Ureter (tissue), 1 donor: ENCODE measurements around the gene PCGF5. TPM values are rescaled to one million over a fixed set of nuclear protein-coding genes. Genes with fewer than 3 reads are reported as not detected.

Experiments used
- DNase-seq: peaks from one replicate; pipeline ENCODE4 v3.0.0-alpha.2; 2020; ENCODE audit warnings: low spot score
- total RNA-seq: library from RNA; stranded (reverse); gene quantifications from one replicate; pipeline ENCODE4 v1.2.4, GENCODE V29; 2023
- donor health status: DM: yes; HTN: yes; CAD: no.

PCGF5 gene
- total RNA-seq, 1 donor from 2014 or later: 46.3 TPM

DNA sequence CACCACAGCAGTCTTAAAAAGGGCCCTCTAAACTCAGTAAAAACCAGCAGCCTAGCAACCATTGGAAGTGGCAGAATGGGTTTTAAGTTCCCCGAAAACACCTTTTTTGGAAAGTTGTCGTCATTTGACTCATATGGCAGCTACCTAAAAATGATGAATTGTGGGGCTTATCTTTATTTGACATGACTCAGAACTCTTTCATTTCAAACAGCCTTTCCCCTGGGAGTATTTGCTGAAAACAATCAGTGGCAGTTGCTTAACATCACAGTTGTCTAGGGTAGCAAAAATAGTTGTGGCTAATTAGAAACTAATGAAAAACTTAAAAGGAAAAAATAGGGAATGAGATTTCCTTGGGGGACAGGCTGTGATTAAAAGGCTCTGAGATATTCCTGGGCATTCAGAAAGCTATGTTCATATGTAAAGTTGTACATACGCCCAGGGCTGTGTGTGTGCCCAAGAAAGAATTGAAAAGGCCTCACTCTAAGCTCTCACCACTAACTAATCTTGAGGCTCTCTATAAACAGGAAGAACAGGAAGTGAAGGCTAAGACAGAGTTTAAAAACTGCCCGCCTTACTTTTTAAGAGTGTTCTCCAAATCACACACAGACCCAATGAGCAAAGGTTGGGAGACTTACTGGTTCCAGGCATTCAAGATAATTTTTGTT is 108.0 kb downstream of the PCGF5 start:
- DNase-seq: no peak

Other genes with a start within 250 kb of the PCGF5 start
- gene HECTD2, start 189.7 kb downstream of the PCGF5 start, total RNA-seq: 23.4 TPM